ENCODE measurements around the gene NTSR2. TPM values are rescaled to one million over a fixed set of nuclear protein-coding genes. Genes with fewer than 3 reads are reported as not detected.

NTSR2 gene
- total and polyA plus RNA-seq, 2 experiments from 2014 or later, result 0.10 TPM; not detected in 1

GRCh38 chr2:11716689-11717321 is 46.8 kb upstream of the NTSR2 start:
- no peaks in the 10 kb centered on the region for H3K36me3 ChIP-seq (ENCODE audit: insufficient read depth)
- H3K4me1 Mint-ChIP-seq, result peaks cover 5% of the 10 kb centered on the region
- H3K4me1 ChIP-seq (ENCODE audit: insufficient read depth), result no peaks in the 10 kb centered on the region
- DNase-seq (ENCODE audit: low spot score) (no peak), ATAC-seq (no peak)
- no peaks in the 10 kb centered on the region for H3K27me3 ChIP-seq (ENCODE audit: insufficient read depth)
- no peaks in the 10 kb centered on the region for H3K79me2 ChIP-seq (replicated peaks; ENCODE audit: insufficient read depth)
- no peak overlapping the region for H3K27ac Mint-ChIP-seq
- TF ChIP-seq POLR2AphosphoS5 (IDR thresholded peaks at IDR 0.05; ENCODE audit: low read depth), result no peak
- no peaks in the 10 kb centered on the region for H3K9me2 ChIP-seq (ENCODE audit: insufficient read depth)
- H3K4me2 ChIP-seq, result no peak overlapping the region
- no peak overlapping the region for H3K4me3 ChIP-seq
- H3K27me3 Mint-ChIP-seq (ENCODE audit: insufficient read depth, low read depth, poor library complexity), result no peaks in the 10 kb centered on the region
- H4K20me1 ChIP-seq (replicated peaks; ENCODE audit: insufficient read depth), result no peaks in the 10 kb centered on the region
- H3K4me3 Mint-ChIP-seq, result no peak overlapping the region
- no peaks in the 10 kb centered on the region for H3K36me3 Mint-ChIP-seq (ENCODE audit: low read depth)
- no peaks in the 10 kb centered on the region for H3F3A ChIP-seq (replicated peaks; ENCODE audit: low read depth)
- no peak overlapping the region for H2AFZ ChIP-seq
- no peak overlapping the region for H3K27ac ChIP-seq (ENCODE audit: low read depth)
- no peaks in the 10 kb centered on the region for H3K9me3 Mint-ChIP-seq

DNA sequence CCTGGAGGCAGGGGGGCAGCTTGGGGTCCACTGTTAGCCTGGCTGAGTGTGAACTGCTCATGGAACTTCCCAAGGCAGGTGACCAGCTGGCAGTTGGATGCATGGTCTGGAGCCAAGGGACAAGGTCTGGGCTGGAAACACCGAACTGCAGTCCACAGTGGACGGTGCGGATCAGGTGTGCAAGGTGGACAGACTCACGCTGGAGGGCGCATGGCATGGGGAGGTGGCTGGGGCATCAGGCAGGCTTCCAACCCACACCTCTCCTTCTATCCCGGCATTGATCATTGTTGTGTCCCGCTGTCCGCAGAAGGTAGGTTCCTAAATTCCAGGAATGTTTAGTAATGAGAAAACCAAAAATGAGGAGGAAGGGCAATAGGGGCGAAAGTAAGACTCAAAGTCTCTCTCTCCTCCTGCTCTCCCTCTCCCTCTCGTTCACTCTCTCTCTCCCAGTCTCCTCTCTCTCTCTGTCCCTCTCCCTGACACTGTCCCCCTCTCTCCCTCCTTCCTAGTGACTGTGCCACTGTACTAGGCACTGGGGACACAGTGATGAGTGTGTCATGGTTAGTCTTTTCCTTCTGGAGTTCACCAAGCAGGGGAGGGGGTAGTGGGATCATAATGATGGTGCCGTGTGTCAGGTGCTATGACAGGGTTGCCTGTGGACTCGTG is 46.1 kb upstream of the NTSR2 start:
- H3K27me3 ChIP-seq (ENCODE audit: insufficient read depth), result no peaks in the 10 kb centered on the region
- H2AFZ ChIP-seq, result no peak overlapping the region
- no peaks in the 10 kb centered on the region for H3K36me3 Mint-ChIP-seq (ENCODE audit: low read depth)
- no peaks in the 10 kb centered on the region for H3K27me3 Mint-ChIP-seq (ENCODE audit: insufficient read depth, low read depth, poor library complexity)
- H3K79me2 ChIP-seq (replicated peaks; ENCODE audit: insufficient read depth), result no peaks in the 10 kb centered on the region
- no peak overlapping the region for H3K4me3 ChIP-seq
- H4K20me1 ChIP-seq (replicated peaks; ENCODE audit: insufficient read depth), result no peaks in the 10 kb centered on the region
- H3K27ac ChIP-seq (ENCODE audit: low read depth), result no peak overlapping the region
- H3K36me3 ChIP-seq (ENCODE audit: insufficient read depth), result no peaks in the 10 kb centered on the region
- ATAC-seq, result no peak
- no peaks in the 10 kb centered on the region for H3K4me1 ChIP-seq (ENCODE audit: insufficient read depth)
- peaks cover 5% of the 10 kb centered on the region for H3K4me1 Mint-ChIP-seq
- H3K4me2 ChIP-seq, result no peak overlapping the region
- H3K9me2 ChIP-seq (ENCODE audit: insufficient read depth), result no peaks in the 10 kb centered on the region
- no peaks in the 10 kb centered on the region for H3K9me3 Mint-ChIP-seq
- no peaks in the 10 kb centered on the region for H3F3A ChIP-seq (replicated peaks; ENCODE audit: low read depth)
- H3K27ac Mint-ChIP-seq, result no peak overlapping the region
- no peak overlapping the region for H3K4me3 Mint-ChIP-seq
- DNase-seq (ENCODE audit: low spot score), result no peak
- TF ChIP-seq POLR2AphosphoS5 (IDR thresholded peaks at IDR 0.05; ENCODE audit: low read depth) (no peak), ZNF114 (CRISPR knock-in tag; IDR thresholded peaks at IDR 0.05) (no peak), EZH2phosphoT487 (IDR thresholded peaks at IDR 0.05; ENCODE audit: unreplicated experiment) (no peak), ZNF462 (CRISPR knock-in tag; IDR thresholded peaks at IDR 0.05) (no peak), NANOG (IDR thresholded peaks at IDR 0.05; ENCODE audit: borderline replicate concordance) (no peak), ZNF331 (CRISPR knock-in tag; IDR thresholded peaks at IDR 0.05; ENCODE audit: low read depth) (no peak), STAT1 (IDR thresholded peaks at IDR 0.05; ENCODE audit: unreplicated experiment) (no peak), JUNB (IDR thresholded peaks at IDR 0.05; ENCODE audit: unreplicated experiment) (no peak), CREB1 (CRISPR knock-in tag; IDR thresholded peaks at IDR 0.05; ENCODE audit: low read depth) (no peak), ETS1 (IDR thresholded peaks at IDR 0.05) (no peak), EZH2 (IDR thresholded peaks at IDR 0.05; ENCODE audit: low read depth, unreplicated experiment) (no peak)
- TF ChIP-seq, protein P1, sequence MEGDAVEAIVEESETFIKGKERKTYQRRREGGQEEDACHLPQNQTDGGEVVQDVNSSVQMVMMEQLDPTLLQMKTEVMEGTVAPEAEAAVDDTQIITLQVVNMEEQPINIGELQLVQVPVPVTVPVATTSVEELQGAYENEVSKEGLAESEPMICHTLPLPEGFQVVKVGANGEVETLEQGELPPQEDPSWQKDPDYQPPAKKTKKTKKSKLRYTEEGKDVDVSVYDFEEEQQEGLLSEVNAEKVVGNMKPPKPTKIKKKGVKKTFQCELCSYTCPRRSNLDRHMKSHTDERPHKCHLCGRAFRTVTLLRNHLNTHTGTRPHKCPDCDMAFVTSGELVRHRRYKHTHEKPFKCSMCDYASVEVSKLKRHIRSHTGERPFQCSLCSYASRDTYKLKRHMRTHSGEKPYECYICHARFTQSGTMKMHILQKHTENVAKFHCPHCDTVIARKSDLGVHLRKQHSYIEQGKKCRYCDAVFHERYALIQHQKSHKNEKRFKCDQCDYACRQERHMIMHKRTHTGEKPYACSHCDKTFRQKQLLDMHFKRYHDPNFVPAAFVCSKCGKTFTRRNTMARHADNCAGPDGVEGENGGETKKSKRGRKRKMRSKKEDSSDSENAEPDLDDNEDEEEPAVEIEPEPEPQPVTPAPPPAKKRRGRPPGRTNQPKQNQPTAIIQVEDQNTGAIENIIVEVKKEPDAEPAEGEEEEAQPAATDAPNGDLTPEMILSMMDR (conservative IDR thresholded peaks at IDR 0.05; ENCODE audit: low read depth in 2 of 2), result no peak
